ENCODE data around the gene LIAS. TPM values are rescaled to one million over a fixed set of nuclear protein-coding genes. Genes with fewer than 3 reads are reported as not detected.
"Not testable (repeated sequence)": the region's sequence is repeated elsewhere in the genome, so short reads cannot be mapped to it uniquely, and the experiment has no call there.

LIAS gene
- total RNA-seq, 1 donor from 2014 or later = 29.2 TPM

DNA sequence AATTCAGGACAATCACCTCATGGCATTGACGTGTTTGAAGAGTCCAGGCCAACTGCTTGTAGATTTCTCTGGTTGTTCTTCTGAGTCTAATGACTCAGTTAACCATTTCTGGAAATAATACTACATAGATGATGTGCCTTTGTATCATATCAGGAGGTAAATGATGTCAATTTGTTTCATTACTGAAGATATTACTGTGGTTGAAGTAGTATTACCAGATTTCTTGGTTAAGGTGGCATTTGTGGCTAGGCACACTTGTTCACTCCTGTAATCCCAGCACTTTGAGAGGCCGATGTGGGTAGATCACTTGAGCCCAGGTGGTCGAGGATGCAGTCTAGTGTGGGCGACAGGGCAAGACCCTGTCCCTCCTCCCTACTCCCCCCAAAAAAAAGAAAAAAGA, 15.9 kb upstream of the LIAS start:
- no peaks in the 10 kb centered on the region for H3K36me3 Mint-ChIP-seq (ENCODE audit: low read depth)
- H3K27ac Mint-ChIP-seq = no peak overlapping the region
- H3K27me3 Mint-ChIP-seq = peaks cover 3% of the 10 kb centered on the region
- intact Hi-C loops (cut with micrococcal nuclease) = no loop called here
- no peak for DNase-seq
- no peaks in the 10 kb centered on the region for H3K9me3 Mint-ChIP-seq
- H3K4me3 Mint-ChIP-seq = no peak overlapping the region
- peaks cover 4% of the 10 kb centered on the region for H3K4me1 Mint-ChIP-seq

DNA sequence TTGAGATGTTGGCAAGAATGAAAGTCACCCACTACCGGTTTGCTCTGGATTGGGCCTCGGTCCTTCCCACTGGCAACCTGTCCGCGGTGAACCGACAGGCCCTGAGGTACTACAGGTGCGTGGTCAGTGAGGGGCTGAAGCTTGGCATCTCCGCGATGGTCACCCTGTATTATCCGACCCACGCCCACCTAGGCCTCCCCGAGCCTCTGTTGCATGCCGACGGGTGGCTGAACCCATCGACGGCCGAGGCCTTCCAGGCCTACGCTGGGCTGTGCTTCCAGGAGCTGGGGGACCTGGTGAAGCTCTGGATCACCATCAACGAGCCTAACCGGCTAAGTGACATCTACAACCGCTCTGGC, 12.4 kb upstream of the LIAS start:
- Mint-ChIP-seq H3K9me3 (no peaks in the 10 kb centered on the region), H3K27me3 (no peaks in the 10 kb centered on the region), H3K4me3 (no peak overlapping the region), H3K27ac (no peak overlapping the region), H3K36me3 (ENCODE audit: low read depth) (peaks cover 19% of the 10 kb centered on the region), H3K4me1 (peaks cover 6% of the 10 kb centered on the region)
- intact Hi-C loops (cut with micrococcal nuclease) = no loop called here
- no peak for DNase-seq

DNA sequence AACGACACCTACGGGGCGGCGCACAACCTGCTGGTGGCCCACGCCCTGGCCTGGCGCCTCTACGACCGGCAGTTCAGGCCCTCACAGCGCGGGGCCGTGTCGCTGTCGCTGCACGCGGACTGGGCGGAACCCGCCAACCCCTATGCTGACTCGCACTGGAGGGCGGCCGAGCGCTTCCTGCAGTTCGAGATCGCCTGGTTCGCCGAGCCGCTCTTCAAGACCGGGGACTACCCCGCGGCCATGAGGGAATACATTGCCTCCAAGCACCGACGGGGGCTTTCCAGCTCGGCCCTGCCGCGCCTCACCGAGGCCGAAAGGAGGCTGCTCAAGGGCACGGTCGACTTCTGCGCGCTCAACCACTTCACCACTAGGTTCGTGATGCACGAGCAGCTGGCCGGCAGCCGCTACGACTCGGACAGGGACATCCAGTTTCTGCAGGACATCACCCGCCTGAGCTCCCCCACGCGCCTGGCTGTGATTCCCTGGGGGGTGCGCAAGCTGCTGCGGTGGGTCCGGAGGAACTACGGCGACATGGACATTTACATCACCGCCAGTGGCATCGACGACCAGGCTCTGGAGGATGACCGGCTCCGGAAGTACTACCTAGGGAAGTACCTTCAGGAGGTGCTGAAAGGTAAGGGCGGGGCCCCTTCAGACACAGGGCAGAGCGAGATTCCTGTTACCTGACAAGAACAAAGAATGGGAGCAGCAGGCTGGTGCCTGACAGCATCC, 11.8 kb upstream of the LIAS start:
- Mint-ChIP-seq H3K36me3 (ENCODE audit: low read depth) (peaks cover 23% of the 10 kb centered on the region), H3K27me3 (no peaks in the 10 kb centered on the region), H3K9me3 (no peaks in the 10 kb centered on the region), H3K27ac (no peak overlapping the region), H3K4me1 (peaks cover 9% of the 10 kb centered on the region), H3K4me3 (peak overlapping the region; percentile 26)
- intact Hi-C loops (cut with micrococcal nuclease) = no loop called here
- peak; percentile 78 for DNase-seq

DNA sequence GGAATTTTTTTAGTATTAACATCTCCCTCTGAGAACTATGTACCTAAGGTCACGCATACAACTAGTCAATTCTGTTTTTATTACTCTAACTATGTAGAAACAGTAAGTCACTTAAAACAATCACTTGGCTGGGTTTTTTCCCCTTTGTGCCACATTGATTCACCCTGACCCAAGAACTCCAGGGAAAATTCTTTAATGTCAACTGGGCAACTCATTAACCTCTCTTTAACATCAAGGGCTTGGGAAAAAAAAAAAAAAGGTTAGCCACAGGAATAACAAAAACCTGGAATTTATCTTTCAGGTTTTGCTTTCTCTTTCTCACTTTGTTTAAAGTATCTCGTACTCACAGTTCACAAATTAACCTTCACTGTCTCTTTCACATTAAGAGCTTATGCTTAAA, 8.2 kb upstream of the LIAS start:
- Mint-ChIP-seq H3K36me3 (ENCODE audit: low read depth) (peaks cover 58% of the 10 kb centered on the region), H3K4me3 (no peak overlapping the region), H3K4me1 (peaks cover 25% of the 10 kb centered on the region), H3K9me3 (no peaks in the 10 kb centered on the region), H3K27me3 (no peaks in the 10 kb centered on the region), H3K27ac (no peak overlapping the region)
- no peak for DNase-seq
- intact Hi-C loops (cut with micrococcal nuclease) = no loop called here

DNA sequence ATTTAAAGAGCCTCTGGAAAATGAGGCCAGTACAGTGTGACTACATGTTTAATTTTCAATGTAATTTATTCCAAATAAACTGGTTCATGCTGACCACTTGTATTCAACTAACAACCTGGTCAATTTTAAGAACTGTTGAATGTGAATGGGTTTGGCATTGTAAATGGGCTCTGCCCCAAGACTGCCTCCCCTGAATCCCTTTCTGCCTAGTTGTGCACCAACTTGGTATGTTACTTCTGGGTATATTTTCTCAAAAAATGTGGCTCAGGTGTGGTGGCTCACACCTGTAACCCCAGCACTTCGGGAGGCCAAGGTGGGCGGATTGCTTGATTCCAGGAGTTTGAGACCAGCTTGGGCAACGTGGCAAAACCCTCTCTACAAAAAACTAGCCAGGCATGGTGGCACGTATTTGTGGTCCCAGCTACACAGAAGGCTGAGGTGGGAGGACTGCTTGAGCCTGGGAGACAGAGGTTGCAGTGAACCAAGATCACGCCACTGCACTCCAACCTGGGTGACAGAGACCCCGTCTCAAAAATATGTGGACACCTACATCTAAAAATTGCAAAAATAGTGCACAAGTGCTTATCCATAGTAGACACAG, 7.3 kb upstream of the LIAS start:
- Mint-ChIP-seq H3K9me3 (no peaks in the 10 kb centered on the region), H3K27me3 (no peaks in the 10 kb centered on the region), H3K36me3 (ENCODE audit: low read depth) (peaks cover 66% of the 10 kb centered on the region), H3K27ac (no peak overlapping the region), H3K4me1 (peaks cover 28% of the 10 kb centered on the region), H3K4me3 (no peak overlapping the region)
- no peak for DNase-seq
- intact Hi-C loops (cut with micrococcal nuclease) = no loop called here

DNA sequence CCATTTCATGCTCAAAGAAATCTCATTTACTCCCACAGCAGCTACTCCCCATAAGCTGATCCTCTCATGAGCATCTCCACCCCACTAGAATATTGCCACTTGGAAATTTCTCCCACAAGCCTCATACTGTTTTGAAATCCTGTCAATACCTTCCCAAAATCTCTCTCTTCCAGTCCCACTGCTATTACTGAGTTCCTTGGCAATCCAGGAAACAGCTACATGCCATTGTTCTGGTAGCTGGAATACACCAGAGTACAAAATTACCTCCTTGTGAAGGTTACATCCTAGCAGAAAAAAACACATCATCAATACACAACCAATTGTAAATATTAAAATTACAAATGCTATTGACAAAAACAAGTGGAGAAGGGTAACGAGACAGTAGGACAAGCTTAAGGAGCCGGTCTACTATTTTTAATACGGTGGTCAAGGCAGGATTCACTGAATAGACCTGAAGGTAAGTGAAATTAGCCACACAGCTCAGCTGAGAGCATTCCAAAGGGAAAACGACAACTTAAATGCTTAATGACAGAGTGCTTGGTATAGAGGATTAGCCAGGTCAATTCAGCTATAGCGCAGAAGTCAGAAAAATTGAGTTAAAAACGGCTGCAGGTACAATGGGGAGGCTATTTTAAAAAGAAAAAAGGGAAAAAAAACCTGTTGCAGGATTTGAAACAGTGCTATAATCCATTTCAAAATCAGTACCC, 6.5 kb upstream of the LIAS start:
- intact Hi-C loops (cut with micrococcal nuclease) = no loop called here
- Mint-ChIP-seq H3K36me3 (ENCODE audit: low read depth) (peaks cover 74% of the 10 kb centered on the region), H3K4me1 (peaks cover 34% of the 10 kb centered on the region), H3K4me3 (no peak overlapping the region), H3K27ac (no peak overlapping the region), H3K9me3 (no peaks in the 10 kb centered on the region), H3K27me3 (no peaks in the 10 kb centered on the region)
- DNase-seq = no peak

DNA sequence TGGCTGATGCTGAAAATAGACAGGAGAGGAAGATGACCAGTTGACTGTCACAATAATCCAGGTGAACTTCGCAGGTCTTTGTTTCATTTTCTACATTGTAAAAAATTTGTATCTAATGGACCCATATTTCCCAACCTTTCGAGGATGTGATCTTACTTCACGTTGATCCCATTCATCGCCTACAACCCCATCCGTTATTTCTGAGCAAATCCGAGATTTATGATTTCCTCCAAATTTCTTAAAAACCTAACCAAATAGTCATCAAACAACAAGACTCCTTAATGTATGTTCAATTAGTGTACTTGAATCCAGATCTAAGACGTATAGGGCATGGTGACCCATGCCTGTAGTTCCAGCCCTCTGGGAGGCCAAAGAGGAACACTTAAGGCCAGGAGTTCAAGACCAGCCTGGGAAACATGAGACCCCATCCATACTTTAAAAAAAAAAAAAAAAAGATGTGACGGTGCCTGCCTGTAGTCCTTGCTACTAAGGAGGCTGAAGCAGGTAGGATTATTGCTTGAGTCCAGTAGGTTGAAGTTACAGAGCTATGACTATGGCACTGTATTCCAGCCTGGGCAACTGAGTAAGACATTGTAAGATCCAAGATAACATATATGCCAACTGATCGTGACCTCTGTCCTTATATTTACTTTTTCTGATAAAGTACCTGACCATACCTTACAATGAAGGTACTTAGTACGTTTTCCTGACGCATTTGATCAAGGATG, 5.8 kb upstream of the LIAS start:
- intact Hi-C loops (cut with micrococcal nuclease) = no loop called here
- Mint-ChIP-seq H3K27me3 (no peaks in the 10 kb centered on the region), H3K36me3 (ENCODE audit: low read depth) (peaks cover 81% of the 10 kb centered on the region), H3K4me3 (no peak overlapping the region), H3K9me3 (no peaks in the 10 kb centered on the region), H3K4me1 (peaks cover 35% of the 10 kb centered on the region), H3K27ac (no peak overlapping the region)
- no peak for DNase-seq

DNA sequence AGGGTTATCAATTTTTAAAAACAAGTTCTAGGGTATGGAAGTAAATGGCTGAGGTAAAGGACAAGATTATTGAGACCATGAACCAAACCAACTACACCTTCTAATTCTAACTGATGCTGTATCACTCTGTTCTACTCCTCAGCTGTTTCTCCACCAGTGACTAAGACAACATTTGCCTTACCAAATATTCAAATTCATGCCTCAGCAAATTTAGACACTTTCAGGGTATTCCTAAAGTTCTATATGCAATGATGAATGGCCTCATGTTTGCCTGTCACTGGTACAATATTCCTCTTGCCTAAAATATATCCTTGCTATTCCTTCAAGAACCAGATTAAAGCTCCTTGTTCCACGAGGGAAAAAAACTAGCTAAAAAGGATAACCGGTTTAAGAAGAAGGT, 5.1 kb upstream of the LIAS start:
- intact Hi-C loops (cut with micrococcal nuclease) = no loop called here
- Mint-ChIP-seq H3K27me3 (peaks cover under 1% of the 10 kb centered on the region), H3K4me1 (peaks cover 37% of the 10 kb centered on the region), H3K36me3 (ENCODE audit: low read depth) (peaks cover 81% of the 10 kb centered on the region), H3K4me3 (no peak overlapping the region), H3K27ac (no peak overlapping the region), H3K9me3 (no peaks in the 10 kb centered on the region)
- no peak for DNase-seq

DNA sequence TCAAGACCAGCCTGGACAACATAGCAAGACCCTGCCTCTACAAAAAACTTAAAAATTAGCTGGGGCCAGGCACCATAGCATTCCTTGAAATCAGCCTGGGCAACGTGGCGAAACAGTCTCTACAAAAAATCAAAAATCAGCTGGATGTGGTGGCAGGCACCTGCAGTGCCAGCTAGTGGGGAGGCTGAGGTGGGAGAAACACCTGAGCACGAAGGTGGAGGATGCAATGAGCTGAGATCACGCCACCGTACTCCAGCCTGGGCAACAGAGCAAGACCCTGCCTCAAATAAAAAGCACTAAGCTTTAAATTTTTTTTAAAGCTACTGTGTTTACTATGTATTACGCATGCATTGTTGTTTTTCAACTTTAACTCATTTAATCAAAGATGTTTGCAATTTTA, 3.4 kb upstream of the LIAS start:
- H3K9me3 Mint-ChIP-seq = no peaks in the 10 kb centered on the region
- H3K27me3 Mint-ChIP-seq = peaks cover 2% of the 10 kb centered on the region
- H3K4me3 Mint-ChIP-seq = peak overlapping the region; percentile 61
- peaks cover 81% of the 10 kb centered on the region for H3K36me3 Mint-ChIP-seq (ENCODE audit: low read depth)
- peaks cover 40% of the 10 kb centered on the region for H3K4me1 Mint-ChIP-seq
- intact Hi-C loops (cut with micrococcal nuclease) = no loop called here
- no peak overlapping the region for H3K27ac Mint-ChIP-seq
- DNase-seq = no peak

DNA sequence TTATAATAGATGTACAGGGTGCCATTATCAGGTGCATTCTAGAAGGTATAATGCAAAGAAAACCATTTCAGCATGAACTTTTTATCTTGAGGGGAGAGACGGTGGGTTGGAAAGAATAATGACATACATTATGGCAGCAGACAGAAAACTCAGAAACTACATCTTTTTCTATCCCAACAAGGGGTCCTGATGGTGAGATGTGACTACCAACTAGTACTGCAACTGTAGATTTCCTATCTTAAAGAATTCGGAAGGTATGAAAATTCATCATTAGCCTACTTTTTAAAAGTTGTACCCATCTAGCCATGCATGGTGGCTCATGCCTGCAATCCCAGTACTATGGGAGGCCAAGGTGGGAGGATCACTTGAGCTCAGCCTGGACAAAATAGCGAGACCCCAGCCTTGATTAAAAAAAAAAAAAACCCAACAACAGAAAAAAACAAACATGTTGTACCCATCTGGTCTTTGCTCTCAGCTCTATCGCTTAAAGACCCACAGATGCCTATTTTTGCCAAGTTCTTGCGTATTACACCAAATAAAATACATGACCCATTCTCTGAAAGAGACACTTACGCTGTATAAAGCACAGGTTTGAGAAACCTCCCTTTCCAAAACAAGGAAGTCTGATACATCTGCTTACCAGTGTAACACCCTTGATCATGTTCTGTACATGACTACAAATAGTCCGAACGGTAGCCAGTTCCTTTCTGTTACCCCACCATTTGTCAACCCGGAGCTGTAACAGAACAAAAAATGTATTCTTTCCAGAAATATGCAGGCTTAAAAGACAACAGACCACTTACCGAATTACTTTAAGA, 1.7 kb upstream of the LIAS start:
- H3K4me1 Mint-ChIP-seq = peaks cover 44% of the 10 kb centered on the region
- intact Hi-C loops (cut with micrococcal nuclease) = no loop called here
- DNase-seq = no peak

DNA sequence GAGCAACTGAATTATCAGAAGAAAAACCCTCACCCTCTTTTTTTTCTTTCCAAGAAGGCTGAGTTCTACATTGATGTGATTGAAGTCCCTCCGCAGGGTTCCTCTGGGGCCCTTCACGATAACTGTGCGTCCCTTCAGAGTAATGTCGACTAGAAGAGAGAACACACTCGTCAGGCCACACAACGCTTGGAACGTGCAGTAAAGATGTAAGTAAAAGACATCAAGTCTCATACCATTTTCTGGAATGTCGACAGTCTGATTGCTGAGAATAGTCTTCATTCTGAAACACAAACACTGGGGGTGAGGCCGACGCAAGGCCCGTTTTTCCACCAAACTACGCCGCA, 723 bp upstream of the LIAS start:
- Mint-ChIP-seq H3K36me3 (ENCODE audit: low read depth) (peaks cover 62% of the 10 kb centered on the region), H3K4me3 (peak overlapping the region; percentile 89), H3K4me1 (peaks cover 37% of the 10 kb centered on the region), H3K27ac (peak overlapping the region; percentile 98)
- DNase-seq, H3K9me3 Mint-ChIP-seq, H3K27me3 Mint-ChIP-seq: not testable (repeated sequence)
- intact Hi-C loops (cut with micrococcal nuclease) = loop anchor here (2.0 kb wide), 8 partner anchors 93 to 597 kb away; partner anchors contain the start of genes PDS5A, SMIM14, TMEM156 and UBE2K

More for the DNA sequence above, 1.7 kb upstream of the LIAS start:
- H3K27me3 Mint-ChIP-seq = peaks cover 2% of the 10 kb centered on the region
- H3K9me3 Mint-ChIP-seq = no peaks in the 10 kb centered on the region
- peaks cover 70% of the 10 kb centered on the region for H3K36me3 Mint-ChIP-seq (ENCODE audit: low read depth)
- peak overlapping the region; percentile 89 for H3K4me3 Mint-ChIP-seq
- peak overlapping the region; percentile 98 for H3K27ac Mint-ChIP-seq

DNA sequence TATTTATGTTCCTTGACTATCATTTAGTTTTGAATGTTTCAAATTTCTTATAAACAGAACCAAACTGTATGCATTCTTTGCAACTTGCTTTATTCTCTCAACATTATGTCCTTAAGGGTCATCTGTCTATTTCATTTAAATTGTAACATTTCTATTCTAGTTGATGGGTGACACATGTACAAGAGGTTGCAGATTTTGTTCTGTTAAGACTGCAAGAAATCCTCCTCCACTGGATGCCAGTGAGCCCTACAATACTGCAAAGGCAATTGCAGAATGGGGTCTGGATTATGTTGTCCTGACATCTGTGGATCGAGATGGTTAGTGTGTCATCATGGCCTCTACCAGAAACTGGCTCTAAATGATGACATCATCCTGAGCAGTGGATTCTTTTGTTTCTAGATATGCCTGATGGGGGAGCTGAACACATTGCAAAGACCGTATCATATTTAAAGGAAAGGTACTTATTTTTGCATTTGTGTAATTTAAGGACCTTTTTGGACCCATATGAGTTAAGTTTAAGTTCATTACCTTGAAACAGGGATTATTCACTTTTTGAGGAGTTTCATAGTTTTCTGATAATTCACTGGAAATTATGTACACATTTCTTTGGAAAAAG, 6.1 kb downstream of the LIAS start:
- Mint-ChIP-seq H3K4me1 (peaks cover 14% of the 10 kb centered on the region), H3K27me3 (no peaks in the 10 kb centered on the region), H3K27ac (no peak overlapping the region), H3K4me3 (no peak overlapping the region), H3K9me3 (no peaks in the 10 kb centered on the region), H3K36me3 (ENCODE audit: low read depth) (peaks cover 27% of the 10 kb centered on the region)
- no peak for DNase-seq
- intact Hi-C loops (cut with micrococcal nuclease) = loop anchor here (5.0 to 10.0 kb wide), 2 partner anchors 192 to 840 kb away; no protein-coding TSS in a partner anchor

DNA sequence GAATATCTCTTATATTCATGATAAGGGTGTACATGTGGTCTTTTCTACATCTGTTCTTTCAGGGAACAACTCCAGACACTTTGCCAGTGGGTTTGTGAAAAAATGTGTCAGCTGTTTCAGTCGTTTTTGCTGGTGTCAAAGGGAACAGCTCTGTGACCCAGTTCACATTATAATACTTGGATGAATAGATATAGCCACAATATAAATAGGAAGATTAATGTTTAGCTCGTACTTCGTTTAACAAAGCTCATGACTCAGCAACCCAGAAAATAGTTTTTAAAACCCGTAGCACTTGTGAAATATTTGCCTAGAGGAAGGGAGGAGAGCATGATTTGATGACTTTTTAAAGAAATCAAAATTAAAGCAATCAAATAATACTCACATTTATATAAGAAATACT, 7.9 kb downstream of the LIAS start:
- H3K27me3 Mint-ChIP-seq = no peaks in the 10 kb centered on the region
- no peak overlapping the region for H3K27ac Mint-ChIP-seq
- intact Hi-C loops (cut with micrococcal nuclease) = loop anchor here (5.0 to 10.0 kb wide), 2 partner anchors 191 to 838 kb away; no protein-coding TSS in a partner anchor
- peaks cover 30% of the 10 kb centered on the region for H3K36me3 Mint-ChIP-seq (ENCODE audit: low read depth)
- no peaks in the 10 kb centered on the region for H3K9me3 Mint-ChIP-seq
- H3K4me3 Mint-ChIP-seq = no peak overlapping the region
- DNase-seq = no peak
- H3K4me1 Mint-ChIP-seq = peaks cover 5% of the 10 kb centered on the region
